Neuronal stem cell (in vitro differentiated cells): Measurements from ENCODE around the gene ANKS6.

Source experiments
- DNase-seq: peaks from one replicate; pipeline ENCODE4 v3.0.0-alpha.2; 2013; ENCODE audit warnings: low spot score
- H2AFZ ChIP-seq: one replicate; pipeline ENCODE4 v1.6.1; 2013; ENCODE audit warnings: mild to moderate bottlenecking, low read length, inconsistent platforms
- H2AK5ac ChIP-seq: 2 replicates; pipeline ENCODE4 v1.6.1; 2013; ENCODE audit warnings: low read depth, mild to moderate bottlenecking, inconsistent platforms, low read length, moderate library complexity, mixed read lengths
- H2BK120ac ChIP-seq: 2 replicates; pipeline ENCODE4 v1.6.1; 2013; ENCODE audit warnings: low read depth, mild to moderate bottlenecking, inconsistent platforms, low read length, moderate library complexity, mixed read lengths
- H2BK12ac ChIP-seq: one replicate; pipeline ENCODE4 v1.6.1; 2013; ENCODE audit warnings: low read length, inconsistent platforms
- H2BK15ac ChIP-seq: 2 replicates; pipeline ENCODE4 v1.6.1; 2013; ENCODE audit warnings: mild to moderate bottlenecking, low read length, inconsistent platforms, mixed read lengths
- H2BK5ac ChIP-seq: one replicate; pipeline ENCODE4 v1.6.1; 2013; ENCODE audit warnings: inconsistent platforms, mild to moderate bottlenecking, low read length, moderate library complexity
- H3K14ac ChIP-seq: one replicate; pipeline ENCODE4 v1.6.1; 2013; ENCODE audit warnings: low read length, inconsistent platforms
- H3K18ac ChIP-seq: 2 replicates; pipeline ENCODE4 v1.6.1; 2013; ENCODE audit warnings: low read length, inconsistent platforms
- H3K23ac ChIP-seq: 2 replicates; pipeline ENCODE4 v1.6.1; 2013; ENCODE audit warnings: low read depth, mild to moderate bottlenecking, mixed read lengths, low read length, inconsistent platforms; ENCODE audit not compliant: poor library complexity
- H3K27ac ChIP-seq: replicated peaks from 3 replicates; pipeline ENCODE4 v1.5.1; 2013; ENCODE audit warnings: low read length, inconsistent platforms
- H3K27me3 ChIP-seq, 3 experiments: 2 replicates each; pipeline ENCODE4 v1.6.1; 2013; ENCODE audit warnings: low read length in 3 of 3, mild to moderate bottlenecking in 2 of 3, inconsistent platforms in 1 of 3, low read depth in 1 of 3, mixed read lengths in 1 of 3, moderate library complexity in 1 of 3; ENCODE audit not compliant: control insufficient read depth in 3 of 3, insufficient read depth in 3 of 3
- H3K36me3 ChIP-seq, 2 donors: replicated peaks in 1 of 2; 2 replicates each; pipeline ENCODE4 v1.6.1; 2013; ENCODE audit warnings: low read length in 2 of 2; ENCODE audit not compliant: control insufficient read depth in 2 of 2, insufficient read depth in 2 of 2
- H3K4ac ChIP-seq: 2 replicates; pipeline ENCODE4 v1.6.1; 2013; ENCODE audit warnings: inconsistent platforms, mild to moderate bottlenecking, low read length, moderate library complexity
- H3K4me1 ChIP-seq, 2 donors: 1 replicate in 1 of 2; 2 replicates in 1 of 2; pipeline ENCODE4 v1.6.1; 2013; ENCODE audit warnings: low read length in 2 of 2, low read depth in 1 of 2; ENCODE audit not compliant: control insufficient read depth in 2 of 2, insufficient read depth in 1 of 2
- H3K4me2 ChIP-seq: one replicate; pipeline ENCODE4 v1.6.1; 2013; ENCODE audit warnings: mild to moderate bottlenecking, low read length, inconsistent platforms; ENCODE audit not compliant: insufficient read depth, poor library complexity, severe bottlenecking
- H3K4me3 ChIP-seq, 2 donors: 2 replicates each; pipeline ENCODE4 v1.5.1; 2013; ENCODE audit warnings: low read length in 2 of 2, mild to moderate bottlenecking in 2 of 2, inconsistent platforms in 1 of 2, moderate library complexity in 1 of 2
- H3K79me1 ChIP-seq: one replicate; pipeline ENCODE4 v1.6.1; 2013; ENCODE audit warnings: low read depth, mild to moderate bottlenecking, inconsistent platforms, low read length, moderate library complexity
- H3K9ac ChIP-seq: one replicate; pipeline ENCODE4 v1.6.1; 2013; ENCODE audit warnings: mild to moderate bottlenecking, low read depth, low read length, inconsistent platforms; ENCODE audit not compliant: poor library complexity
- H3K9me3 ChIP-seq, 2 donors: replicated peaks in 1 of 2; 2 replicates each; pipeline versions ENCODE3 to v1.6.1; 2013; ENCODE audit warnings: low read length in 2 of 2, mild to moderate bottlenecking in 2 of 2, inconsistent platforms in 1 of 2, low read depth in 1 of 2, mixed read lengths in 1 of 2, moderate library complexity in 1 of 2; ENCODE audit not compliant: control insufficient read depth in 2 of 2, insufficient read depth in 1 of 2
- H4K8ac ChIP-seq: one replicate; pipeline ENCODE4 v1.6.1; 2013; ENCODE audit warnings: low read depth, mild to moderate bottlenecking, inconsistent platforms, low read length, moderate library complexity
- H4K91ac ChIP-seq: one replicate; pipeline ENCODE4 v1.6.1; 2013; ENCODE audit warnings: low read length, low read depth, mild to moderate bottlenecking, inconsistent platforms; ENCODE audit not compliant: poor library complexity
- WGBS, 2 donors: extraction: QIAGEN DNeasy Blood & Tissue Kit; methylation state at CpG; one replicate each; pipeline ENCODE4 v1.1.7; 2013; ENCODE audit warnings: missing lambda C conversion rate in 2 of 2, mixed read lengths in 1 of 2; ENCODE audit not compliant: insufficient read length in 2 of 2, insufficient replicate concordance in 1 of 2; ENCODE audit errors: extremely low coverage in 2 of 2; 5-methylcytosine and 5-hydroxymethylcytosine counted together

The ANKS6 gene

GRCh38 chr9:98690686-98691085 lies 105.7 kb downstream of the ANKS6 start:
- H4K91ac ChIP-seq, result no peak overlapping the region
- H3K9me3 ChIP-seq, result no peaks in the 10 kb centered on the region
- H3K27me3 ChIP-seq, result peaks cover 0 to 16% (median 0%) of the 10 kb centered on the region in 3 experiments
- WGBS, 2 donors, result no CpG with 5 or more reads among the region's 1 CpG
- no peak overlapping the region for H3K4me2 ChIP-seq
- H3K79me1 ChIP-seq, result no peaks in the 10 kb centered on the region
- DNase-seq, result no peak
- no peak overlapping the region for H2BK5ac ChIP-seq
- H3K23ac ChIP-seq, result no peak overlapping the region
- H2AK5ac ChIP-seq, result no peak overlapping the region
- H4K8ac ChIP-seq, result no peak overlapping the region
- H2BK12ac ChIP-seq, result no peak overlapping the region
- H2AFZ ChIP-seq, result no peak overlapping the region
- H3K27ac ChIP-seq, result no peak overlapping the region
- no peak overlapping the region for H2BK120ac ChIP-seq
- no peak overlapping the region for H3K4ac ChIP-seq
- H3K14ac ChIP-seq, result no peak overlapping the region
- no peak overlapping the region for H3K9ac ChIP-seq
- no peak overlapping the region for H3K4me3 ChIP-seq
- H2BK15ac ChIP-seq, result no peak overlapping the region
- H3K36me3 ChIP-seq, result no peaks in the 10 kb centered on the region
- H3K18ac ChIP-seq, result no peak overlapping the region
- peaks cover 0 to 5% of the 10 kb centered on the region in 2 donors for H3K4me1 ChIP-seq

DNA sequence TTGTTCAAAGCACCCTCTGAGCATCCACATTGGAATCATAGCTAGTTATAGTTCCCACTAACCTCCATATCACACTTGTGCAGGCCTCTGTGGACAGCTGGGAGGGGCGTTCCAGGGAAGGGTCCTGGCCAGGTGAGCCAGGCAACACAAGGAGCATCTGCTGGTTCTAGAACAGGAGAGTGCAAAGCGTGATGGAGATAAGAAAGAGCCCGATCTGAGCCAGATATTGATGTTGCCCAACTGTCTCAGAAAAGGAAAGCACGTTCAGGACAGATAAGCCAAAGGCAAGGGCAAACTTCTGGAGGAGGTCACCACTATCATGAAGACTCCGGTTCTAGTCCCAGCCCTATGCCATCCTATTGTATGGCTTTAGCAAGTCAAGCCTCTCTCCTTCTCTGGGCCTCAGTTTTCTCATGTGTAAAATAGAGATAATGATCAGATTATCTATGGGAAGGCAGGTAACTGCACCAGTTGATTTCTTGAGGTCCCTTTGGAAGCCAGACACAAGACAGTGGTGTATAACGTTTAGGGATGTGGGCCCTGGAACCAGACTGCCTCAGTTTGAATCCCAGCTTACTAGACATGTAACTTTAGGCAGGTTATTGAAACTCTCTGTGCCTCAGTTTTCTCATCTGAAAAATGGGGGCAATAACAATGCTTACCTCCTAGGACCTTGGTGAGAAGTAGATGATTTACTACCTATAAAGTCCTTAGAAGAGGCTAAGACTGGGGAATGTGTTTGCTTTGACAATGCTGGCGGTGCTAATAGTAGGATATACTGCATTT lies 107.5 kb downstream of the ANKS6 start:
- Histone ChIP-seq H3K27ac (no peak overlapping the region), H3K9ac (no peak overlapping the region), H3K79me1 (no peaks in the 10 kb centered on the region), H4K8ac (no peak overlapping the region), H3K14ac (no peak overlapping the region), H3K4me3 (no peak overlapping the region), H2AFZ (no peak overlapping the region), H4K91ac (no peak overlapping the region), H3K27me3 (peaks cover 0 to 13% (median 0%) of the 10 kb centered on the region in 3 experiments), H2BK5ac (no peak overlapping the region), H3K4me2 (no peak overlapping the region), H2AK5ac (no peak overlapping the region), H3K36me3 (no peaks in the 10 kb centered on the region), H2BK120ac (no peak overlapping the region), H2BK12ac (no peak overlapping the region), H2BK15ac (no peak overlapping the region), H3K4me1 (peaks cover 0 to 5% of the 10 kb centered on the region in 2 donors), H3K18ac (no peak overlapping the region), H3K23ac (no peak overlapping the region), H3K4ac (no peak overlapping the region), H3K9me3 (no peaks in the 10 kb centered on the region)
- no peak for DNase-seq
- WGBS, 2 donors, result no CpG with 5 or more reads among the region's 7 CpGs

DNA sequence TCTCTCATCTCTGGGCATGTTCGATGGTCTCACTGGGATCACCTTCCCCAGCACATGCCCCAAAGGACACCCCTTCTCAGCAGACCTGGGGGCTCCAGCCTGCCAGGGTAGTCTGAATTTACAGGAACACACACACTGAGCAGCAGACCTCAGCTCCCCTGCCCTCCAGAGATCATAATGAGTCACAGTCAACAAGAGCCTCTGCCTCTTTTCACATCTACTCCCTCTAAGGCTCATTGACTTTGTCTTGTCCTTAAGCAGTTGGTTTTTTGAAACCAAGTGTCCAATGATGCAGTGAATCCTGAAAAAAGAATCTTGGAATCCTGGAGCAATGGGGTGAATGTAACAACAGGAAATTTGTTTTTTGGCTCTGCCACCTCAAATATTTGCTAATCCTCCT lies 108.4 kb downstream of the ANKS6 start:
- H2AK5ac ChIP-seq, result no peak overlapping the region
- H3K14ac ChIP-seq, result no peak overlapping the region
- H3K27me3 ChIP-seq, result peaks cover 0 to 13% (median 0%) of the 10 kb centered on the region in 3 experiments
- H3K4ac ChIP-seq, result no peak overlapping the region
- no peak overlapping the region for H4K8ac ChIP-seq
- H3K27ac ChIP-seq, result no peak overlapping the region
- H3K9ac ChIP-seq, result no peak overlapping the region
- H3K18ac ChIP-seq, result no peak overlapping the region
- no peak overlapping the region for H3K23ac ChIP-seq
- no peak overlapping the region for H2BK5ac ChIP-seq
- H3K36me3 ChIP-seq, result no peaks in the 10 kb centered on the region
- no CpG with 5 or more reads among the region's 1 CpG for WGBS, 2 donors
- peaks cover 0 to 5% of the 10 kb centered on the region in 2 donors for H3K4me1 ChIP-seq
- no peak overlapping the region for H2BK120ac ChIP-seq
- no peaks in the 10 kb centered on the region for H3K9me3 ChIP-seq
- H2BK15ac ChIP-seq, result no peak overlapping the region
- DNase-seq, result no peak
- H3K4me2 ChIP-seq, result no peak overlapping the region
- no peak overlapping the region for H3K4me3 ChIP-seq
- H2BK12ac ChIP-seq, result no peak overlapping the region
- H3K79me1 ChIP-seq, result peaks cover under 1% of the 10 kb centered on the region
- H2AFZ ChIP-seq, result no peak overlapping the region
- no peak overlapping the region for H4K91ac ChIP-seq

DNA sequence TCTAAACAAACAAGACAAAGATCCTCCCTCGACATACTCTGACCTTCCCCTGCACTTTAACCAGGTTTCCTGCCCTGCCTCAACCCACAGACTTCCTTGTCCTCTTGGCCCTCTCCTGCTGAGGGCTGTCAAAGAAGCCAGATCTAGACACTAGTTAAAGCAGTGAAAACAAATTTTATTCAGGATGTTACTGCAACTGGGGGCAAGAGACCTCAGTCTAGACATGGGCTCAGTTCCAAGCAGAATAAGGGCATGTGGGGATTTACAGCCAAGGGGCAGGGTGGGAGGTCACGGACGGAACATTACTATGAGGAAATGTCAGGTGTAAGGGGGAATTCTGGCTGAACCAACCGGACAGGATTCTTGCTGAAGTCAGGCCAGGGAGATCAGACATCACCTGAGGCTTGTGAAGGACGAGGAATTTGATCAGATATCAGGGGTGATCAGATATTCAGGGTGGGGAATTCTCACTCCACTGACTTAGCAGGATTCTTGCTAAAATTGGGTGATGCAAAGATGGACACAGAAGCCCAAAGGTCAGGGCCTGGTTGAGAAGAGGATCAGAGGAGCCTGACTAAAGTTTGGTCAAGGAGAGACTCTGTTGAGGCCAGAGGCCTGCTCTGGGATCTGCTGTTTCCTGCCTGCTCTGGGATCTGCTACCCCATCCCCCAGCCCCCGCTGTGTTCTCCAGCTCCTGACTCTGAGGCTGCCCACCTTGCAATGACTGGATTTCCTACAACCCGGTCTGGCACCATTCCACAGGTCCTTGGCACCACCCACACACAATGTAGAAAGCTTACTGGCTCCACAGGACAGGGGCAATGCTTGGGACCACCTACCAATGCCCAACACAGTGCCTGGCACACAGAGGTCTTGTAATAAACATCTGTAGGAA lies 109.1 kb downstream of the ANKS6 start:
- H2BK120ac ChIP-seq, result no peak overlapping the region
- no peaks in the 10 kb centered on the region for H3K9me3 ChIP-seq
- H3K79me1 ChIP-seq, result peaks cover 2% of the 10 kb centered on the region
- H4K91ac ChIP-seq, result no peak overlapping the region
- H2AFZ ChIP-seq, result no peak overlapping the region
- peaks cover 0 to 5% of the 10 kb centered on the region in 2 donors for H3K4me1 ChIP-seq
- no peak overlapping the region for H2BK12ac ChIP-seq
- no peak overlapping the region for H3K4me3 ChIP-seq
- no peak overlapping the region for H2BK5ac ChIP-seq
- no peak overlapping the region for H4K8ac ChIP-seq
- no peaks in the 10 kb centered on the region for H3K36me3 ChIP-seq
- no peak overlapping the region for H3K4ac ChIP-seq
- no peak overlapping the region for H2BK15ac ChIP-seq
- H3K9ac ChIP-seq, result no peak overlapping the region
- H3K23ac ChIP-seq, result no peak overlapping the region
- no peak overlapping the region for H3K4me2 ChIP-seq
- H2AK5ac ChIP-seq, result peak overlapping the region; percentile 52
- H3K27me3 ChIP-seq, result peaks cover 0 to 13% (median 0%) of the 10 kb centered on the region in 3 experiments
- WGBS, 2 donors, result no CpG with 5 or more reads among the region's 7 CpGs
- peak overlapping the region; percentile 61 for H3K18ac ChIP-seq
- H3K14ac ChIP-seq, result no peak overlapping the region
- H3K27ac ChIP-seq, result no peak overlapping the region
- DNase-seq, result no peak
